ENCODE data around the gene TMED5. TPM values are rescaled to one million over a fixed set of nuclear protein-coding genes. Genes with fewer than 3 reads are reported as not detected.

The TMED5 gene
- total and polyA plus RNA-seq, 2 experiments from 2014 or later: 25.0 to 45.2 TPM

GRCh38 chr1:93120614-93121013 lies 59.6 kb downstream of the TMED5 start (continued):
- TF ChIP-seq ZNF462 (CRISPR knock-in tag; IDR thresholded peaks at IDR 0.05): no peak
- no peak for TF ChIP-seq ZNF331 (CRISPR knock-in tag; IDR thresholded peaks at IDR 0.05; ENCODE audit: low read depth)
- no peak for TF ChIP-seq NANOG (IDR thresholded peaks at IDR 0.05; ENCODE audit: borderline replicate concordance)
- TF ChIP-seq STAT1 (IDR thresholded peaks at IDR 0.05; ENCODE audit: unreplicated experiment): no peak
- no peak for TF ChIP-seq EZH2 (IDR thresholded peaks at IDR 0.05; ENCODE audit: low read depth, unreplicated experiment)

GRCh38 chr1:93114391-93114790 lies 65.8 kb downstream of the TMED5 start:
- peaks cover 19% of the 10 kb centered on the region for H4K20me1 ChIP-seq (replicated peaks; ENCODE audit: insufficient read depth)
- H3K9me3 Mint-ChIP-seq: no peaks in the 10 kb centered on the region
- no peak overlapping the region for H2AFZ ChIP-seq
- H3K27ac Mint-ChIP-seq: no peak overlapping the region
- H3F3A ChIP-seq (replicated peaks; ENCODE audit: low read depth): no peaks in the 10 kb centered on the region
- H3K4me1 Mint-ChIP-seq: peaks cover 33% of the 10 kb centered on the region
- no peak overlapping the region for H3K4me2 ChIP-seq
- peaks cover 26% of the 10 kb centered on the region for H3K36me3 ChIP-seq (ENCODE audit: insufficient read depth)
- H3K79me2 ChIP-seq (replicated peaks; ENCODE audit: insufficient read depth): peaks cover 80% of the 10 kb centered on the region
- no peak overlapping the region for H3K4me3 ChIP-seq
- DNase-seq (ENCODE audit: low spot score): no peak
- H3K27ac ChIP-seq (ENCODE audit: low read depth): no peak overlapping the region
- no peak overlapping the region for H3K4me3 Mint-ChIP-seq
- H3K36me3 Mint-ChIP-seq (ENCODE audit: low read depth): peaks cover 63% of the 10 kb centered on the region
- no peak for ATAC-seq
- no peaks in the 10 kb centered on the region for H3K27me3 ChIP-seq (ENCODE audit: insufficient read depth)
- peaks cover 27% of the 10 kb centered on the region for H3K4me1 ChIP-seq (ENCODE audit: insufficient read depth)
- no peaks in the 10 kb centered on the region for H3K9me2 ChIP-seq (ENCODE audit: insufficient read depth)
- H3K27me3 Mint-ChIP-seq (ENCODE audit: insufficient read depth, low read depth, poor library complexity): peaks cover 3% of the 10 kb centered on the region
- TF ChIP-seq CTCF (conservative IDR thresholded peaks at IDR 0.05; ENCODE audit: low read depth in 2 of 2) (no peak), REST (IDR thresholded peaks at IDR 0.05; ENCODE audit: unreplicated experiment) (no peak), ZNF331 (CRISPR knock-in tag; IDR thresholded peaks at IDR 0.05; ENCODE audit: low read depth) (no peak), ZNF114 (CRISPR knock-in tag; IDR thresholded peaks at IDR 0.05) (no peak), CREB1 (CRISPR knock-in tag; IDR thresholded peaks at IDR 0.05; ENCODE audit: low read depth) (no peak), EZH2 (IDR thresholded peaks at IDR 0.05; ENCODE audit: low read depth, unreplicated experiment) (no peak), STAT1 (IDR thresholded peaks at IDR 0.05; ENCODE audit: unreplicated experiment) (no peak), ETS1 (IDR thresholded peaks at IDR 0.05) (no peak), NANOG (IDR thresholded peaks at IDR 0.05; ENCODE audit: borderline replicate concordance) (no peak)
